OCI-LY7 (cell line): Measurements from ENCODE around the gene TMPRSS3. TPM values are rescaled to one million over a fixed set of nuclear protein-coding genes. Genes with fewer than 3 reads are reported as not detected.

Experiments
- BruUV-seq: library from RNA; stranded (reverse); fragments of 400-500 nt; replicated peaks from 2 replicates; lab custom pipeline; 2021; lab: Mats Ljungman, UMichigan
- CTCF ChIA-PET: fragments of 300-600 bp; sonication (Branson Sonifier 250); formaldehyde crosslinking; loops from one replicate; lab custom pipeline; 2022; ENCODE audit warnings: antibody characterized with exemption; ENCODE audit not compliant: unreplicated experiment; lab: Charles Lee
- POLR2A ChIA-PET: fragments of 300-600 bp; sonication (Branson Sonifier 250); formaldehyde crosslinking; loops from one replicate; lab custom pipeline; 2022; ENCODE audit warnings: antibody characterized with exemption; lab: Charles Lee
- DNase-seq: peaks from one replicate; pipeline ENCODE4 v3.0.0-alpha.2; 2015; ENCODE audit warnings: low spot score
- H2AFZ ChIP-seq: fragments of 200-600 bp; sonication (generic), shearing (Covaris generic); 2 replicates; pipeline ENCODE4 v1.6.1; 2014; ENCODE audit warnings: mild to moderate bottlenecking, antibody characterized with exemption, low read length, moderate library complexity
- H3K27ac ChIP-seq: fragments of 200-600 bp; sonication (generic); 2 replicates; pipeline ENCODE4 v1.5.1; 2014; ENCODE audit warnings: mixed run types, low read depth, mild to moderate bottlenecking, moderate library complexity, low read length, inconsistent platforms; ENCODE audit not compliant: poor library complexity, severe bottlenecking
- H3K36me3 ChIP-seq: fragments of 200-600 bp; sonication (generic); 2 replicates; pipeline ENCODE4 v1.6.1; 2014; ENCODE audit warnings: mild to moderate bottlenecking, antibody characterized with exemption, low read length, moderate library complexity, mixed read lengths; ENCODE audit not compliant: insufficient read depth
- H3K4me1 ChIP-seq: fragments of 200-600 bp; sonication (generic); 2 replicates; pipeline ENCODE4 v1.5.1; 2014; ENCODE audit warnings: mild to moderate bottlenecking, low read length; ENCODE audit not compliant: insufficient read depth, poor library complexity, severe bottlenecking
- H3K4me2 ChIP-seq: fragments of 200-600 bp; sonication (generic); 2 replicates; pipeline ENCODE4 v1.6.1; 2014; ENCODE audit warnings: mild to moderate bottlenecking, low read length
- H3K4me3 ChIP-seq: fragments of 200-600 bp; sonication (generic); 2 replicates; pipeline ENCODE4 v1.5.1; 2014; ENCODE audit warnings: mild to moderate bottlenecking, low read depth, low read length; ENCODE audit not compliant: poor library complexity, severe bottlenecking
- H3K79me2 ChIP-seq: fragments of 200-600 bp; sonication (generic); 2 replicates; pipeline ENCODE4 v1.6.1; 2016; ENCODE audit warnings: low read depth, mild to moderate bottlenecking, low read length, moderate library complexity, mixed read lengths; ENCODE audit not compliant: insufficient read depth
- H3K9me2 ChIP-seq: fragments of 200-600 bp; sonication (generic); 2 replicates; pipeline ENCODE4 v1.6.1; 2016; ENCODE audit warnings: mild to moderate bottlenecking, low read length, mixed read lengths; ENCODE audit not compliant: insufficient read depth
- H3K9me3 ChIP-seq: fragments of 200-600 bp; sonication (generic); 2 replicates; pipeline ENCODE4 v1.6.1; 2014; ENCODE audit warnings: mild to moderate bottlenecking, mixed run types, low read length, mixed read lengths
- H4K20me1 ChIP-seq: fragments of 200-600 bp; sonication (generic); 2 replicates; pipeline ENCODE4 v1.6.1; 2014; ENCODE audit warnings: mild to moderate bottlenecking, antibody characterized with exemption, low read length, moderate library complexity, mixed read lengths; ENCODE audit not compliant: insufficient read depth
- EZH2phosphoT487 ChIP-seq: fragments of 200-600 bp; sonication (generic); IDR thresholded peaks from 2 replicates; pipeline ENCODE4 v1.6.1; 2018; ENCODE audit warnings: low read depth, borderline replicate concordance, mild to moderate bottlenecking, mixed run types, antibody characterized with exemption, low read length, moderate library complexity, mixed read lengths
- intact Hi-C: fragments of 100-400 bp; cut with micrococcal nuclease; formaldehyde crosslinking; loops from one replicate; pipeline ENCODE4 v1.10.0; 2022; ENCODE audit not compliant: unreplicated experiment
- total RNA-seq, 2 experiments: library from RNA; depleted of rRNA in 1 of 2; stranded (reverse); fragments of >200 nt in 1 of 2; shearing (Covaris generic) in 1 of 2; gene quantifications; 2 replicates each; pipeline ENCODE4 v1.2.3, GENCODE V29; 2014 to 2022
- TF ChIP-seq, protein P1 (sequence below): fragments of 200-600 bp; sonication (generic); conservative IDR thresholded peaks from 2 replicates; pipeline ENCODE4 v1.5.1; 2014; ENCODE audit warnings: mild to moderate bottlenecking, antibody characterized with exemption, low read length, moderate library complexity, mixed read lengths

The TMPRSS3 gene
- total RNA-seq, 2 experiments from 2014 or later, result not detected

- ChIA-PET CTCF (no interaction called here), POLR2A (no interaction called here)
- Histone ChIP-seq H3K9me2 (no peaks in the 10 kb centered on the region), H3K4me1 (peaks cover 9% of the 10 kb centered on the region), H2AFZ (peak overlapping the region; percentile 65; the same call in 1 of the 2 replicates), H4K20me1 (no peaks in the 10 kb centered on the region), H3K9me3 (no peaks in the 10 kb centered on the region; the same call in 1 of the 2 replicates), H3K27ac (no peak overlapping the region), H3K79me2 (no peaks in the 10 kb centered on the region), H3K4me3 (no peak overlapping the region), H3K36me3 (no peaks in the 10 kb centered on the region), H3K4me2 (no peak overlapping the region)
- intact Hi-C loops, result no loop called here
- TF ChIP-seq EZH2phosphoT487, result no peak
- TF ChIP-seq, protein P1, sequence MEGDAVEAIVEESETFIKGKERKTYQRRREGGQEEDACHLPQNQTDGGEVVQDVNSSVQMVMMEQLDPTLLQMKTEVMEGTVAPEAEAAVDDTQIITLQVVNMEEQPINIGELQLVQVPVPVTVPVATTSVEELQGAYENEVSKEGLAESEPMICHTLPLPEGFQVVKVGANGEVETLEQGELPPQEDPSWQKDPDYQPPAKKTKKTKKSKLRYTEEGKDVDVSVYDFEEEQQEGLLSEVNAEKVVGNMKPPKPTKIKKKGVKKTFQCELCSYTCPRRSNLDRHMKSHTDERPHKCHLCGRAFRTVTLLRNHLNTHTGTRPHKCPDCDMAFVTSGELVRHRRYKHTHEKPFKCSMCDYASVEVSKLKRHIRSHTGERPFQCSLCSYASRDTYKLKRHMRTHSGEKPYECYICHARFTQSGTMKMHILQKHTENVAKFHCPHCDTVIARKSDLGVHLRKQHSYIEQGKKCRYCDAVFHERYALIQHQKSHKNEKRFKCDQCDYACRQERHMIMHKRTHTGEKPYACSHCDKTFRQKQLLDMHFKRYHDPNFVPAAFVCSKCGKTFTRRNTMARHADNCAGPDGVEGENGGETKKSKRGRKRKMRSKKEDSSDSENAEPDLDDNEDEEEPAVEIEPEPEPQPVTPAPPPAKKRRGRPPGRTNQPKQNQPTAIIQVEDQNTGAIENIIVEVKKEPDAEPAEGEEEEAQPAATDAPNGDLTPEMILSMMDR, result no peak
- no peak for DNase-seq
- no TSS peak for BruUV-seq
These were observed 11.0 kb upstream of the TMPRSS3 start for GRCh38 chr21:42406866-42407265.

GRCh38 chr21:42406201-42406621, 10.4 kb upstream of the TMPRSS3 start:
- no peak overlapping the region for H3K4me3 ChIP-seq
- peak; percentile 13 for DNase-seq
- BruUV-seq, result no TSS peak
- TF ChIP-seq, protein P1, result no peak
- no peak for TF ChIP-seq EZH2phosphoT487
- H3K36me3 ChIP-seq, result no peaks in the 10 kb centered on the region
- H3K27ac ChIP-seq, result no peak overlapping the region
- peaks cover 9% of the 10 kb centered on the region for H3K4me1 ChIP-seq
- no peaks in the 10 kb centered on the region for H3K9me2 ChIP-seq
- peaks cover 6% of the 10 kb centered on the region; the same call in 1 of the 2 replicates for H3K9me3 ChIP-seq
- POLR2A ChIA-PET, result no interaction called here
- H3K79me2 ChIP-seq, result no peaks in the 10 kb centered on the region
- CTCF ChIA-PET, result no interaction called here
- 0 out of 2 replicates have a peak overlapping the region, but pooled peaks have one; percentile 12 for H3K4me2 ChIP-seq
- intact Hi-C loops, result no loop called here
- H2AFZ ChIP-seq, result peak overlapping the region; percentile 65
- H4K20me1 ChIP-seq, result no peaks in the 10 kb centered on the region
